Measurements from ENCODE around the gene PCYT1B.

PCYT1B gene

GRCh38 chrX:24668111-24668510 is 21.0 kb upstream of the PCYT1B start:
- intact Hi-C loops (cut with DNase I; ENCODE audit: low total_unique reads): no loop called here
- no peaks in the 10 kb centered on the region for H3K36me3 ChIP-seq
- DNase-seq: no peak
- no peaks in the 10 kb centered on the region for H3K27me3 ChIP-seq
- H3K27ac ChIP-seq: no peak overlapping the region
- H3K4me1 ChIP-seq: no peaks in the 10 kb centered on the region
- H3K9me3 ChIP-seq: no peaks in the 10 kb centered on the region
- no peak overlapping the region for H3K4me3 ChIP-seq
- no peak for TF ChIP-seq CTCF (IDR thresholded peaks at IDR 0.05)

- Histone ChIP-seq H3K27me3 (no peaks in the 10 kb centered on the region), H3K4me1 (no peaks in the 10 kb centered on the region), H3K27ac (no peak overlapping the region), H3K4me3 (no peak overlapping the region), H3K9me3 (no peaks in the 10 kb centered on the region), H3K36me3 (no peaks in the 10 kb centered on the region)
- TF ChIP-seq CTCF (IDR thresholded peaks at IDR 0.05): no peak
- DNase-seq: no peak
- intact Hi-C loops (cut with DNase I; ENCODE audit: low total_unique reads): no loop called here
Observed at GRCh38 chrX:24662352-24662751, 15.2 kb upstream of the PCYT1B start.

GRCh38 chrX:24661292-24661691 is 14.1 kb upstream of the PCYT1B start:
- Histone ChIP-seq H3K27ac (no peak overlapping the region), H3K27me3 (no peaks in the 10 kb centered on the region), H3K36me3 (no peaks in the 10 kb centered on the region), H3K9me3 (no peaks in the 10 kb centered on the region), H3K4me1 (no peaks in the 10 kb centered on the region), H3K4me3 (no peak overlapping the region)
- TF ChIP-seq CTCF (IDR thresholded peaks at IDR 0.05): no peak
- DNase-seq: no peak
- intact Hi-C loops (cut with DNase I; ENCODE audit: low total_unique reads): no loop called here

- intact Hi-C loops (cut with DNase I; ENCODE audit: low total_unique reads): no loop called here
- Histone ChIP-seq H3K9me3 (no peaks in the 10 kb centered on the region), H3K36me3 (no peaks in the 10 kb centered on the region), H3K27me3 (no peaks in the 10 kb centered on the region), H3K27ac (no peak overlapping the region), H3K4me1 (no peaks in the 10 kb centered on the region), H3K4me3 (no peak overlapping the region)
- DNase-seq: no peak
- TF ChIP-seq CTCF (IDR thresholded peaks at IDR 0.05): no peak
Observed at GRCh38 chrX:24659646-24660045, 12.5 kb upstream of the PCYT1B start.

- Histone ChIP-seq H3K27ac (no peak overlapping the region), H3K9me3 (no peaks in the 10 kb centered on the region), H3K4me1 (no peaks in the 10 kb centered on the region), H3K36me3 (no peaks in the 10 kb centered on the region), H3K27me3 (no peaks in the 10 kb centered on the region), H3K4me3 (no peak overlapping the region)
- intact Hi-C loops (cut with DNase I; ENCODE audit: low total_unique reads): no loop called here
- DNase-seq: no peak
- TF ChIP-seq CTCF (IDR thresholded peaks at IDR 0.05): no peak
Observed at GRCh38 chrX:24659106-24659505, 12.0 kb upstream of the PCYT1B start.

GRCh38 chrX:24658421-24658820 is 11.3 kb upstream of the PCYT1B start:
- DNase-seq: no peak
- TF ChIP-seq CTCF (IDR thresholded peaks at IDR 0.05): no peak
- H3K27ac ChIP-seq: no peak overlapping the region
- intact Hi-C loops (cut with DNase I; ENCODE audit: low total_unique reads): no loop called here
- no peaks in the 10 kb centered on the region for H3K27me3 ChIP-seq
- H3K9me3 ChIP-seq: no peaks in the 10 kb centered on the region
- no peaks in the 10 kb centered on the region for H3K4me1 ChIP-seq
- H3K36me3 ChIP-seq: no peaks in the 10 kb centered on the region
- H3K4me3 ChIP-seq: no peak overlapping the region
